ENCODE data around the gene SLCO2A1.
"Not testable (repeated sequence)": the region's sequence is repeated elsewhere in the genome, so short reads cannot be mapped to it uniquely, and the experiment has no call there.

SLCO2A1 gene

DNA sequence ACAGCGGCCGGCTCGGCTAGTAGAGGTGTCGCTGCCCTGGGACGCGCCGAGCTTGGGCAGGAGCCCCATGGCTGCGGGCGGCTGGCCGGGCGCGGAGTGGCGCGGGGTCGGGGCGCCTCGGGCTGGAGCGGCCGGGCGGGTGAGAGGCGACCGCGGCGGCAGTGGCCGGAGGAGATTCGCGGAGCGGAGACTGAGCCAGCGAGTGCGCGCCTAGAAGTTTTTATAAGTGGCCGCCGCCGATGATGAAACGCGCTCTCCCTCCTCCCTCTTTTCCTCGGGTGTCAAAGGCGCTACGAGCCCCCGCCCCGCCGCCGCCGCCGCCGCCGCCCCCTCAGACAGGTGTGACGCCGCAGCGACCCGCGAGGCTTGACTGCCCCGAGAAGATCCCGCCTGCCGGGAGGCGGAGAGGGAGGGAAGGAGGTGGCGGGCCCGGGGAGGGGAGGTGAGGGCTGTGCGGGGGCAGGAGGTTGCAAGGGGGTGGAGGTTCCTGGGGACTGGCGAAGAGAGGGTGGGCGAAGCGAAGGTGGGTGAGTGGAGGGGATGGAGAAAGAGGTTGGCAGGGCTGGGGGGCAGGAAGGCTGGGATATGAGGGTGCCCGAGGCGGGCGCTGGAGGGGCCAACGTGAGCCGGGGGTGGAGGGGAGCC, at the start of gene SLCO2A1:
SLCO2A1 (minus strand) TSS at position 192 of the 645 bp plus-strand sequence; CDS start at position 69, 123 bp downstream.
- no peak for FAIRE-seq

DNA sequence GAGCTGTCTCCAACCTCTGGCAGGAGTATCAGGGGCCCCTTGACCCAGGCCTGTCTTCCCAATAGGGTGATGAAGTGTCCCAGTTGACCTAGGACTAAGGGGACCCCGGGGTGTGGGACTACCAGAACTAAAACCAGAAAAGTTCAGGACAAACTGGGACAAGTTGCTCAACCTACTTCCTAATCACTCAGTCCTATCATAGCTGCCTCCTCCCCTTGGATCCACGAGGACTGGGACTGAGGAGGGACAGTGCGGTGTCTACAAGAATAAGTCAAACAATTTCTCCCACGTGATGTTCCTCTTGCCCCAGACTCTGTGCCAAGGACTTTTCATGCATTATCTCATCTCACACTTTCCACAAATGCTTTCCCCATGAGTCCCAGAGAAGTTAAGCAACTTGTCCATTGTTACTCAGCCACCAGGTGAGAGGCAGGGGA, 49.4 kb upstream of the SLCO2A1 start:
- FAIRE-seq = no peak

DNA sequence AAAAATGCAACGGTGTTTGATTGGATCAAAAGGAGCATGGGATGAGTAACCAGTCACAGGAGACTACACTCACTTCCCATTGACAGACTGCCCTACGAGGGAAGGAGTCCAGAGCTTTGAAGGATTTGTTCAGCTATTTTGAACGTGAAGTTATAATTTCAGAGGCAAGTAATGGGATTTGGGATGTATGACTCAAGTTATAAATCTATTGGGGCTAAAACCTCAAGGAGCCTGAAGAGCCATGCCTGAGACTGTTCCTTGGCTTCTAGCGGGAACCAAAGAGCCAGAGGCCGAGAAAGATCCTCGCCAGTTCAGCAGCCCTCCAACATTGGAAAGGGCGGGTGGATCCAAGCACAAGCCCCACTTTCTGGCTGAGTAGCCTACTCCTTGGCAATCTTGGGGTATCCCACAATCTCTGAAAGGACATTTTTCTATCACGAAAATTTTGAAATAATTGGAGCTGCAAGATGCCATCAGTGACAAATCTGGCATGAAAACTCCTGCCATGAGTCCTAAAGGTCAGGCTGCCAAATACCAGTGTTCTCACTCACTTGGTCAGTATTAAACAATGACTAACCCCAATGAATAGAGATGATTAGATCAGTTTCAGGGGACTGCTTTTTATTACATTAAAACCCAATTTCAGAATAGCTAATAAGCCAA, 48.6 kb upstream of the SLCO2A1 start:
- FAIRE-seq = no peak

DNA sequence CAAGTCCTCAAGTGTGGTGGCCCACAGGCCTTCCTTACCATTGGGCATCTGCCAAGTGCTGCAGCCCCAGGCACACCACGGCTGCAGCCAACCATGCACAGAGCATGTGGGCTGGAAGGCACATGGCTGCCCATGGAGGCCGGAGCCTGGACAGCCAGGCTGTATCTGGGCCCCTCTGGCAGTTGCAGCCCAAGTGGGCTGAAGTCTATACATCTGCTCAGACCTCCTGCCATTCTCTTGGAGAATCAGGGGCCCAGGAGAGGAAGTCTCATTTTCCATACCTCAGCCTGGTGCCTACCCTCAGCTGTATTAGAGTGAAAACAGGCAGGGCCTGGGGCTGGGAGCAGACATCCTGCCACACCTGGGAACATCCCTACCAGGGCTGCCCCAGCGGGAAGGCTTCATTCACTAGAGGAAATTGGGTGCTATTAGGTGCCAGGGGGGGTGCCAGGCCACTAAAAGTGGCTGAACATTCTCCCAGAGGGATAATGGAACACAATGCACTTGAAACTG, 48.0 kb upstream of the SLCO2A1 start:
- FAIRE-seq = no peak

DNA sequence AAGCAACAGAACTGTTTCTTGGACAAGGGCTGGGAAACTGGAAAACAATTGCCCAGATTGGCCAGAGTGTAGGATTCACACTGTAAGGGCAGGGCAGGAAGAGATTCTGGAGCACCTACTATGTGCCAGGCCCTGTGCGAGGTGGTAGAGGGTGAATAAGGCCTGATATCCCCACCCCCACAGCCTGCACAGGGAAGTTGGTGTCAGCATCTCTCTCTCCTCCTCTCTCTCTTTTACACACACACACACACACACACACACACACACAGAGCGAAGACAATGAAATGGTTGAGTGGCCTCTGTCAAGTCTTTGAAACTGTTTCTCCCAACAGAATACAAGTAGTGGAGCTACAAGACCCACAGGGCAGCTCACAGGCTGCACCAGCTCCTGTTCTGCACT, 47.1 kb upstream of the SLCO2A1 start:
- FAIRE-seq = no peak

DNA sequence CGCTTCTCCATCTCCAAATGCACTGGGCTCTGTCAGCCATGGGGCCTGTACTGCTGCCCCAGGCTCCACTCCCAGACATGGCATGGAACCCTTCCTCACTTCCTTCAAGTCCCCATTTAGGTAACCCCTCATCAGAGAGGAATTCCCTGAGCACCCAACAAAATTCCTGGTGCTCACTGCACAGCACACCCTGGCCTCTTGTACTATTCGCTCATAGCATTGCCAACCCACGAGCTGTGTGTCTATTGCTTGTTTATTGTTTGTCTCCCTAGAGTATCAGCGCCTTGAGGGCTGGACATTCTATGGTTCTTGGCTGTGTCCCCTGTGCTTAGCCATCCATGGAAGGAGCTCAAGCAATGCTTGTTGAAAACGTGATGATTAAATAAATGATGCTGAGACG, 46.1 kb upstream of the SLCO2A1 start:
- no peak for FAIRE-seq

DNA sequence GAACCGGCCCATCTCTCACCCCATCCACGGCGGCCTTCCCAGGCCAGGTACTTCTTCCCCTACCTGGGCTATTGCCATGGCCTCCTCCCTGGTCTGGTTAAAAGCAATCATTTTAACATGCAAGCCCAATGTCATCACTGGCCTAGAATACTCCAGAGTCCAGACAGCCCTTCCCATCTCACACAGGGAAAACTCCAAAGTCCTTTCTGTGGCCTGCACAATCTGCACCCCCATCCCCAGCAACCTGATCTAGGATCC, 45.8 kb upstream of the SLCO2A1 start:
- no peak for FAIRE-seq

DNA sequence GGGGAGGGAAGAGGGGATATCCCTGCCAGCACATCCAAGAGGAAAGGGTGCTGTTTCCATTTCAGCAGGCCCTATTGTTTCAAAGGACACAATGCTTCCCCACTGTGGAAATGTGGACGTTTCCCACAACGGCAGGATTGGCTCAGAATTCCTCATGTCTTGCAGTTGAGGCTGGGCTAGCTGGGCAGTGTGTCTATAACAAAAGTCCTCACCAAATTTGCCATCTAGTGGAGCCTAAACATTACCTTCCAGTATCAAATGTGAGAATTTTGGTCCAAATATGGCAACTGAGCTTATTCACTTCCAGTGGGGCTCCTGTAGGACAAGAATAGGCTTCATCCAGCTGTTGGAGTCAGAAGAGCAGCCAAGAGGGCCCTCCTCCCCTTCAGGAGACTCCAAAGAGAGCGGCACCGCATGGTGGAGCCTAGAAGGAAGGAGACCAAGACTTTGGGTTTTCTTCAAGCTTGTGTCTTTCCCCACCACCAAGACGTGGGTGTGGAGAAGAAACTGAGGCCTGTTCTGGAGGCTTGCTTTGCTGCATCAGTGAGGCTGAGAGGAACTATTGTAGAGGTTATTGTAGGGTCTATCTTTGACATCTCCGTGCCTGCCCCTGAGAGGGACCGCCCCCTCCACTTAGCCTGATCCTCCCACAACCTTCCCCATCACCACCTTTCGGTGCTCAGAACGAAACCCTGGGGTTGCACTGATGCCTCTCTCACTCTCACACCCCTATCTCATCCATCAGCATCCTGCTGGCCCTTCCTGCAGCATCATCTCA, 45.3 kb upstream of the SLCO2A1 start:
- FAIRE-seq = no peak

DNA sequence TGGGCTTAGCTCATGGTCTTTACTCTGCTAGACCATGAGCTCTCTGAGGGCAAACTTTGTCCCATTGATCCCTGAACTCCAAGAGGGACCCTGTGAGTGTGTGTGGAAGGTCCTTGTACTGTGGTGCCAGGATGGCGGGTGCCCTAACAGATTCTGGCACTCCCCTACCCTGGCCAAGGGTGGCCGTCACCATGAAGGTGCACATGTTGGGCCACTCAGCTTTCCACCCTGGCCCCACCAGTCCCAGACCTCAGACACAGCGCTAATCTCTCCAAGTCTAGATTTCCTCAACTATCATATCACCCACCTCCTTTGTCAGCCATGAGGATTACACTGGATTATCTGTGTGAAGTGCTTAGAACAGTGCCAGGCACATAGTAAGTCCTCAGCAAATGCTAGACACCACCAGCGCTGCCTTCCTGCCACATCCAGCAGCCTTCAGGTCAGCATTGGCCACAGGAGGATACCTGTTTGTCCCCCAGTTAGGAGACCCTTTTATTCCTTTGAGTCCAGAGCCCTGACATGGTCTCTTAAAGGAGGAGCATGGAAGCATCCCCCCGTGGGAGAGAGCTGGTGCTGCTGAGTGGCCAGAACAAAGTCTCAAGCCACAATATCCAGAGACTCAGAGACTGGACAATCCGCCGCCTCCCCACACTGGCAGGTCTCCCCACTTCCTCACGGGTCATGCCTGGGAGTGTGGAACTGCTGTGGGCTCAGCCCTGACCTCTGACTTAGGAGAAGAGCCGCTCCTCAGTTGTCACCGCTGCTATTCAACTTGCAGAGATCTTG, 44.5 kb upstream of the SLCO2A1 start:
- FAIRE-seq = no peak

DNA sequence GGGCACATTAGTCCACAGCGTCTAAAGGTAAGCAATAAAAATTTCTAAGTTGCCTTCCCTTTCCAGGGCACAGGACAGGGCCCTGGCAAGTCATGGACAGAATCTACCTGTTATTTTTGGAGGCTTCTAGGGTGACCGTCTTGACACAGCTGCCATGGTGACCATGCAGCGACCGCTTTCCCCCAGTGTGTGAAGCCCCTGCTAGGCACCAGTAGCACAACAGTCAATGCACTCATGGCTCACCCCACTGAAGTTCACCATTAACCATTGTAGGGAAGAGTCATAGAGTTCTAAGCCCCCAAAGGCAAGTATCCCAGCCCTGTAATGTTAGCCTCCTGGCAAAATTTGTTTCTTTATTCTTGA, 43.8 kb upstream of the SLCO2A1 start:
- FAIRE-seq = no peak

DNA sequence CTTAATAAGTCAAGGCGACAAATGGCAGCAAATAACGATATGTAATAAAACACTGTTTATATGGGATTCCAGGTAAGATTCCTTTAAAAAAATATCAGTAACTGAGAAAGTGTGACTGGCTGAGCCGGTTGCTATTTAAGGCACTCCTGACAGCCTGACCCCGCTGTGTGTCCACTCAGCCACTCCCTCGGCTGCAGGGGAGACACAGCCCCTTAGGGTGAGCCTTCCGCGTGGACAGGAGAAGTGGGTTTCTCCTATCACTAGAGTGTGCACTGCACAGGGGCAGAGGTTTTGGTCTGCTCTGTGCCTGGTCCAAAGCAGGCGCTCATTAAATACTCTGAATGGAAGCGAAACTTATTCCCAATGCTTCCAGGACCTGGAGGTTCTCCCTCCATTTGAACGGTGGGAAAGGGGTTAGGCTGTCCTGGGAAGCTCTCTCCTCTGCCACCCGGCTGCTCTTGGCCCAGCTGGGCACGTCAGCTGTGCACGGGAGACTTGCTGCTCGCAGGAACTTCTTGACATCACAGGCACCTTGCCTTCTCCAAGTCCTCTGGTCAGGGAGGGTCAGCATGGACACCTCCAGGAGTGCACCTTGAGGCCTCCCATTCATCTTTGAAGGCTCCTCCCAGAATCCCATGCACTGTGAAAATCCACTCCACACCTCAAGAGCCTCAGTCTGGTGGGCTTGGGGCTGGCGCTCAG, 43.3 kb upstream of the SLCO2A1 start:
- FAIRE-seq = no peak

DNA sequence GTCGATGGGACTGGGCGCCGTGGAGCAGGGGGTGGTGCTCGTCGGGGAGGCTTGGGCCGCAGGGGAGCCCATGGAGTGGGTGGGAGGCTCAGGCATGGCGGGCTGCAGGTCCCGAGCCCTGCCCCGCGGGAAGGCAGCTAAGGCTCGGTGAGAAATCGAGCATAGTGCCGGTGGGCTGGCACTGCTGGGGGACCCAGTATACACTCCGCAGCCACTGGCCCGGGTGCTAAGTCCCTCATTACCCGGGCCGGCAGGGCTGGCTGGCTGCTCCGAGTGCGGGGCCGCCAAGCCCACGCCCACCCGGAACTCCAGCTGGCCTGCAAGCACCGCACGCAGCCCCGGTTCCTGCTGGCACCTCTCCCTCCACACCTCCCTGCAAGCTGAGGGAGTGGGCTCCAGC, 40.6 kb upstream of the SLCO2A1 start:
- not testable (repeated sequence) for FAIRE-seq

DNA sequence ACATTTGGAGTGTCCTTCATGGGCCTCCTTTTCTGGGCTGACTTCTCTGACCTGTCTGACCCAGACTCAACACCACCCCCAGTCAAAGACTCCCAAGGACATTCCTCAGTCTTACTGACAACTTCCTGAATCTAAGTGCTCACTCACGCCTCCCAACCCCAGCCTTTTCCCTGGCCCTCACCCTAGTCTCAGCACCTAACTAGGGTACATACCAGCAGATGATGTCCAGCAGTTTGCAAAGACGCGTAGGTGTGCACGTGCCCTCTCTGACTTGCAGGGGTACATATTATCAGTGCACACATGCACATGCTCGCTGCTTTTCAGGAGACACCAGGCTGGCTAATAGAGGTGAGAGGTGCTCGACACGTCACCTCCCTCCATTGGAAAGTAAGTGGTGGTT, 38.7 kb upstream of the SLCO2A1 start:
- FAIRE-seq = no peak

DNA sequence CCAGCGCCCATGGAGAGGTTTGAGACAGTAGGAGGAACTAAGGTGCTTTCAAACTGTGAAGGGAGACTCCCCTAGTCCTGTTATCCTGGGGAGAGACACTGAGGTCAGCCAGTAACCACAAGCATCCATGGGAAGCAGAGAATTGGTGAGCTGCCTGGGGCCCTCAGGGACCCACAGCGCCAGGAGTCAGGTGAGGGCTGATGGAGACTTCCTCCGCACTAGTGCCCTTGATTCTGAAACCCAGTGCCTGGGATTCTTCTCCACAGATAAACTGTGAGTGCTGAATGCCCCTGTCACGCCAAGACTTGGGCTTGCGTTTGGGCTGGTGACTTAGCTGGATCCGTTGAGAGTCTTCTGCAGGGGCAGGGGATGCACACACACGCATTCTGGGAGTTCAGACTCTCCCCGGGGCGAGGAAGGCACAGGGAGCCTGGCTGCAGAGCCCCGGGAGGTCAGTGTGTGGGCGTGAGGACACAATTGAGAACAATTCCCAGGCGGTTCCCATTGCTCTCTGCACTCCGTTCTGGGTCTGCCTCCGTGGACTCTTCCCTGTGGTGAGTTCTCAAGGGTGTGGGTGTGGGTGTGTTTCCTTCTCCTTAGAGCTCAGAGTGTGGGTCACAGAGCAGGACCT, 37.9 kb upstream of the SLCO2A1 start:
- no peak for FAIRE-seq

DNA sequence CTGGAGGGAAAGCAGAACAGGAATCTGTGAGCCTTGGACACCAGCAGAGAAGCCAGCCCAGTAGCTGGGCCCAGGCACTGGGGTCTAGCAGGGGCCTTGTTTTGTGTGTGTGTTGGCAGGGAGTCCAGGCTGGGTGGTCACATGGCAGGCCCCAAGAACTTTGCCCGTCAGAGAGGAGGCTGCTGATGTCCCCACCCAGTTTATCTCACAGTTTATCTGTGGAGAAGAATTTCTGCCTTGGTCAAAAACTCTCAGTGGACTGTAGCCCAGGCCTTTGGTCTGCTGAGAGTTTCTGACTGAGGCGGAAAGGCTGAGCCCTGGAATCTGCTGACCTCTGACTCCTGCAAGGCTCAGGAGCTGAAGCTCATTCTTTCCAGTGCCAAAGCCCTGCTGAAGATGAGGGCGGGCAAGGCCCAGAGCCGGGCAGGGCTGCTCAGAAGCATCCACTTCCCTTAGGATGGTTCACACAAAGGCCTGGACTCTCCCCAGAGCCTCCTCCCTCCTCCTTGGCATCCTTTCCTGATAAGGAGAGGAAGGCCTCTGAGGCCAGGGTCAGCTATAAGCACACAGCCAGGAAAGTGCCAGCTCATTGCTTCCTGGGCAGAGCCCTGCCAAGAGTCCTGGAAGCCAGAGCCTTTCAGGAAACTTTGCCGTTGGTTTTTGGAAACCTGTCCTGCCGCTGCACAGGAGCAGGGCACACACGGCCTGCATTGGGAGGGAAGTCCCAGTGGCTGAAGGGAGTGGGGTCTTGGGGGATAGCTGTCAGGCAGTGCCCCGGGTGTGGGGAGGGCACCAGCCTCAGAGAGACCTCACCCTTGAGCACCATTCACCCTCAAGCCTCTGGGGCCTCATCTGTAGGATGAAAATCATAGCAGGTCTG, 37.2 kb upstream of the SLCO2A1 start:
- no peak for FAIRE-seq

DNA sequence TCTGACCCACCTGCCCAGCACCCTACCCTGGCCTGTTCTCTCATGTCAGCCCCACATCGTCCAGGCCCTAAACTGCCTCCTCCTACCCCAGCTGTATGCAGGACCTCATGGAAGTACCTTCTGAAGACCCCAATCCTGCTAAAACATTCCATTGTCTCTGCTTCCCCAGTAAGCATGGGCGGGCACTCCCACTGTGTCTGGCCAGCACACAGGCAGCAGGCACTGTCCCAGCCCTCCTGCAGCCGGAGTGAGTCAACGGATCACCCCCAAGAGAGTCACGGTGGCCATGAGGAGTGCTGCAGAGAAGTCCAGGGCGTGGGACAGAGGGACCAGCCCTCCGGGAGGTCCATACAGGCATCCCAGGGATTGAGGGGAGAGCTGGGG, 36.4 kb upstream of the SLCO2A1 start:
- FAIRE-seq = no peak

DNA sequence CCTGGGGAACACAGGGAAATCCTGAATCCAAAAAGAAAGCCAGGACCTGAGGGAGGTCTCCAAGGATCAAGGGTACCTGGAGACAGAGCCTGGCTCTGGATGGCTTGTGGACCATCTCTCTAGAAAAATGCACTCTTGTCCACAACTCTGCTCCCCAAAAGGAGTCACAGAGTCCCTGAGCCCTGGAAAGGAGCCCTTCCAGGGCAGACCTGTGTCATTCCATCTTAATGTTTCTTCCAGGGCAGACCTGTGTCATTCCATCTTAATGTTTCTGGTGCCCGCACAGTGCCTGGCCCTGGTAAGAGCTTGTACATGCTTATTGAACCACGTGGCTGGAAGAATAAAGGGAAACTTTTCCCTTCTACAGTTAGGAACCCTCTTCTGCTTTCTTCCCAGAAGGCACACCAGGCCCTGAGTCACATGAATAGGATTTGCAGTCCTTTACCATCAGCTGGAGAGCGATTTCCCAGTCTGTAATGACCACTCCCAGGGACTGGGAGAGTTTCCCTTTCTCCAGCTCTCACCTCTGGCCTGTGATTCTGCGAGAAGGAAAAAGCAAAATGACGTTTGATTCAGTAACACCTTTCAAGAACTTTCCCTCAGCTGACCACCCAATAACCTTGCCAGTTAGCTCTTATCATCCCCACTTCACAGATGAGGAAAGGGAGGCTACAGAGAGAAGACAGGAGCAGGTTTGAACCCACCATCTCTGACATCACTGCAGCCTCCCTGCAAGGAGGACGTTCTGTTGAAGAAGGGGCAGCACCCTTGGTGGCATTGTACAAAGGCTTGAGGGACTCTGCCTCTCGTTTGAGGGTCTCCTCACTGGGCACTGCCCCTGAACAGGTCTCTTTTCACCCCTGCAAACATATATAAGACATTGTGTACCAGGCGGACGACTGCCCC, 35.8 kb upstream of the SLCO2A1 start:
- no peak for FAIRE-seq

DNA sequence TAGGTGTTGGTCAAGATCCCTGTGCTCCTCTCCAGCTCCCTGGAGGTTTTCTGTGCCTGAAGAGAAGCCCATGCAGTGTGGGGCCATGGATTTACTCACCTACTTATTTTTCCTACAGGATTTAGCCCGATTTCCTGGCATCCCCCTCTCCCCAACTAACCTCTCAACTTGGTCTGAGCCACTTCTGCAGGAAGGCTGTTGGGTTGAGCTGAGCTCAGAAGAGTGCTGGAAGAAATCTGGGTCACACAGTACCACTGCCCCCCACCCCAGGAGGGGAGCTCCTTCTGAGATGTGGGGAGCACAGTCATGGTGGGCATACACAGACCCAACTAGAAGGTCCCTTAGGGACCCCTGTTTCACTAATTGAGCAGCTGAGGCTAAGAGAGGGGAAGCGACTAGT, 34.4 kb upstream of the SLCO2A1 start:
- no peak for FAIRE-seq

DNA sequence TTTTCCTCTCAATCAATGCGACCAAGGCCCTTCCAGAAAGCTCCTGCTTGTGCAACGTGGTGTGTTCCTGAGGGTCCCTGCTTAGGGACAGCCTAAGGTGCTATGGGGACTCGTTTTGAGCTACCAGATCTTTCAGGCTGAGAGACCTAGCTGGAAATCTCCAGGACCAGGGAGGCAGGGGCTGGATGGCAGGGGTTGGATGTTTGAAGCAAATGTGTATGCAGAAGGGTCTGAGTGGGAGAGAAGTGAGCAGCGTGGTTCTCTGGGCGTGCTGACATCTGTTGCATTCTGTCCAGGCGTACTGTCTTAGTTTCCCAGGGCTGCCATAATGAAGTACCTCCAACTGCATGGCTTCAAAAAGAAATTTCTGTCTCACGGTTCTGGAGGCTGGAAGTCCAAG, 31.7 kb upstream of the SLCO2A1 start:
- no peak for FAIRE-seq
